K562 (cell line): Measurements from ENCODE around the gene TULP4. TPM values are rescaled to one million over a fixed set of nuclear protein-coding genes. Genes with fewer than 3 reads are reported as not detected.

Source experiments
- ATAC-seq: fragments of 200-7000 bp; cut with Tn5 transposase; 3 replicates; pipeline ENCODE4 v1.9.1; 2020; ENCODE audit warnings: moderate library complexity
- BruUV-seq: library from RNA; stranded (reverse); fragments of 400-500 nt; replicated peaks from 2 replicates; lab custom pipeline; 2021; lab: Mats Ljungman, UMichigan
- CTCF ChIA-PET: fragments of 300-600 bp; formaldehyde crosslinking; extraction: SDS; loops from one replicate; lab custom pipeline; 2021; ENCODE audit warnings: low intra/inter-chr PET ratio; lab: Yijun Ruan, JAX
- POLR2A ChIA-PET: fragments of 300-600, 350-650 bp; sonication (Branson Sonifier 250); formaldehyde crosslinking; extraction: SDS; loops from one replicate; lab custom pipeline; 2021; ENCODE audit warnings: antibody characterized with exemption, inconsistent platforms; lab: Yijun Ruan, JAX
- DNase-seq, 4 experiments: peaks; one replicate each; pipeline versions ENCODE4 v3.0.0 to v3.0.0-alpha.2; 2011 to 2018; ENCODE audit warnings: low spot score in 3 of 4, mixed read lengths in 3 of 4; ENCODE audit errors: extremely low read depth in 1 of 4
- FAIRE-seq: peaks from 2 replicates; lab custom pipeline; 2011; peaks lifted over from hg19 to GRCh38; lab: Jason Lieb, UNC
- H2AFZ ChIP-seq: 2 replicates; pipeline ENCODE4 v1.6.0; 2011; ENCODE audit warnings: low read depth, low read length, control low read depth, inconsistent platforms
- H3K27ac ChIP-seq: fragments of 200-600 bp; 3 replicates; pipeline ENCODE4 v1.8.0; 2011; ENCODE audit warnings: low read depth, mild to moderate bottlenecking, control low read depth, inconsistent platforms, low read length, moderate library complexity, mixed read lengths; ENCODE audit errors: extremely low read depth
- H3K27me3 ChIP-seq, 2 experiments: fragments of 300-600 bp in 1 of 2; 2 replicates in 1 of 2; 3 replicates in 1 of 2; pipeline versions ENCODE4 v1.6.0 to v1.8.0; 2011; ENCODE audit warnings: inconsistent platforms in 2 of 2, low read length in 2 of 2, mild to moderate bottlenecking in 1 of 2, mixed read lengths in 1 of 2, moderate library complexity in 1 of 2; ENCODE audit not compliant: control insufficient read depth in 2 of 2, insufficient read depth in 2 of 2
- H3K36me3 ChIP-seq: fragments of 300-600 bp; 3 replicates; pipeline ENCODE4 v1.8.0; 2011; ENCODE audit warnings: mild to moderate bottlenecking, low read length, inconsistent platforms; ENCODE audit not compliant: control insufficient read depth, insufficient read depth
- H3K4me1 ChIP-seq, 2 experiments: fragments of 200-600 bp in 1 of 2; replicated peaks in 1 of 2; 2 replicates in 1 of 2; 3 replicates in 1 of 2; pipeline versions ENCODE4 v1.5.1 to v1.8.0; 2011; ENCODE audit warnings: inconsistent platforms in 2 of 2, low read length in 2 of 2, mild to moderate bottlenecking in 1 of 2, mixed read lengths in 1 of 2, moderate library complexity in 1 of 2; ENCODE audit not compliant: control insufficient read depth in 2 of 2, insufficient read depth in 2 of 2
- H3K4me2 ChIP-seq: 2 replicates; pipeline ENCODE4 v1.6.1; 2011; ENCODE audit warnings: low read length, control low read depth, inconsistent platforms, mixed read lengths; ENCODE audit not compliant: insufficient read depth
- H3K4me3 ChIP-seq: fragments of 200-600 bp; sonication (generic), shearing (Covaris generic); 2 replicates; pipeline ENCODE4 v1.5.1; 2016; ENCODE audit warnings: control low read depth, inconsistent platforms
- H3K79me2 ChIP-seq: fragments of 200-600 bp; 3 replicates; pipeline ENCODE4 v1.8.0; 2011; ENCODE audit warnings: low read length, inconsistent platforms; ENCODE audit not compliant: control insufficient read depth, insufficient read depth
- H3K9ac ChIP-seq, 2 experiments: 2 replicates each; pipeline versions ENCODE4 v1.6.0 to v1.6.1; 2011; ENCODE audit warnings: low read depth in 2 of 2, low read length in 2 of 2, control low read depth in 1 of 2, inconsistent platforms in 1 of 2, mild to moderate bottlenecking in 1 of 2, mixed read lengths in 1 of 2; ENCODE audit not compliant: insufficient read depth in 1 of 2
- H3K9me1 ChIP-seq: one replicate; pipeline ENCODE4 v1.6.0; 2011; ENCODE audit warnings: inconsistent platforms, mild to moderate bottlenecking, low read length, moderate library complexity; ENCODE audit not compliant: control insufficient read depth, insufficient read depth
- H3K9me3 ChIP-seq: replicated peaks from 2 replicates; pipeline ENCODE4 v1.5.1; 2011; ENCODE audit warnings: low read depth, low read length, inconsistent platforms; ENCODE audit not compliant: control insufficient read depth, insufficient read depth
- H4K20me1 ChIP-seq: replicated peaks from 2 replicates; pipeline ENCODE4 v1.6.1; 2011; ENCODE audit warnings: low read length, inconsistent platforms, mixed read lengths; ENCODE audit not compliant: control insufficient read depth, insufficient read depth
- BACH1 ChIP-seq: fragments of 200-800 bp; sonication (Bioruptor generic); IDR thresholded peaks from 2 replicates; pipeline ENCODE4 v1.6.1; 2016; ENCODE audit warnings: missing genetic modification characterization, missing compliant biosample characterization
- KLF13 ChIP-seq: fragments of 450-650 bp; IDR thresholded peaks from 2 replicates; pipeline ENCODE4 v1.6.1; 2016; ENCODE audit warnings: missing genetic modification characterization, low read depth, mild to moderate bottlenecking, missing compliant biosample characterization, moderate library complexity, borderline replicate concordance
- SETDB1 ChIP-seq: IDR thresholded peaks from one replicate; pipeline ENCODE4 v1.6.1; 2012; ENCODE audit warnings: low read length, control low read depth, inconsistent platforms
- SP2 ChIP-seq: IDR thresholded peaks from 2 replicates; pipeline ENCODE4 v1.6.1; 2011; ENCODE audit warnings: mild to moderate bottlenecking, low read depth, low read length, moderate library complexity; ENCODE audit not compliant: poor library complexity, severe bottlenecking; ENCODE audit errors: extremely low read depth
- TGIF2 ChIP-seq: sonication (generic); formaldehyde crosslinking; IDR thresholded peaks from 2 replicates; pipeline ENCODE4 v1.8.1; 2022; ENCODE audit warnings: mild to moderate bottlenecking, missing genetic modification reagents, moderate library complexity
- U2AF1 ChIP-seq: fragments of 200-400 bp; formaldehyde crosslinking; optimal IDR thresholded peaks from 2 replicates; pipeline ENCODE3; 2017; ENCODE audit warnings: mild to moderate bottlenecking, low read depth, low read length, moderate library complexity
- ZSCAN29 ChIP-seq: fragments of 450-650 bp; IDR thresholded peaks from 2 replicates; pipeline ENCODE4 v1.6.1; 2017
- WGBS: fragments of 100-300 bp; shearing (Covaris generic); methylation state at CpG from one replicate; pipeline ENCODE4 v1.1.6; 2016; ENCODE audit warnings: low coverage, mixed read lengths; ENCODE audit not compliant: insufficient coverage; ENCODE audit errors: missing lambda C conversion rate; 5-methylcytosine and 5-hydroxymethylcytosine counted together
- in situ Hi-C: fragments of 300-500 bp; cut with MboI; formaldehyde crosslinking; loops from 4 replicates; pipeline ENCODE4 v1.15.0; 2018; ENCODE audit warnings: inconsistent platforms, mixed read lengths
- intact Hi-C: fragments of 100-400 bp; cut with micrococcal nuclease; formaldehyde crosslinking; loops from 2 replicates; pipeline ENCODE4 v1.14.2; 2022
- polyA plus RNA-seq, 8 experiments: library from polyadenylated mRNA; depleted of rRNA in 4 of 8; stranded (reverse) in 5 of 8; unstranded in 3 of 8; fragments of >200 nt; fragmentation: Nextera tagmentation in 2 of 8; fragmentation: Illumina TruSeq in 1 of 8; extraction: Ambion mirVana in 2 of 8; extraction: Trizol in 1 of 8; gene quantifications; 2 replicates each; pipeline versions ENCODE4 v1.2.1 to v1.2.3, GENCODE V29; 2011 to 2014; ENCODE audit warnings: inconsistent platforms in 1 of 8, missing spikeins in 1 of 8
- total RNA-seq, 7 experiments: library from RNA; depleted of rRNA in 6 of 7; stranded (reverse); fragments of >200 nt in 6 of 7; fragmentation: Illumina TruSeq in 2 of 7; extraction: Trizol in 2 of 7; gene quantifications; 2 replicates each; pipeline versions ENCODE4 v1.2.1 to v1.2.3, GENCODE V29; 2011 to 2021; ENCODE audit warnings: low replicate concordance in 1 of 7

TULP4 gene
- total and polyA plus RNA-seq, 9 of the 15 experiments (the other 6 are each of a cell fraction or from before 2014, with no cell fraction given): 1.2 to 50.4 (median 11.0) TPM

DNA sequence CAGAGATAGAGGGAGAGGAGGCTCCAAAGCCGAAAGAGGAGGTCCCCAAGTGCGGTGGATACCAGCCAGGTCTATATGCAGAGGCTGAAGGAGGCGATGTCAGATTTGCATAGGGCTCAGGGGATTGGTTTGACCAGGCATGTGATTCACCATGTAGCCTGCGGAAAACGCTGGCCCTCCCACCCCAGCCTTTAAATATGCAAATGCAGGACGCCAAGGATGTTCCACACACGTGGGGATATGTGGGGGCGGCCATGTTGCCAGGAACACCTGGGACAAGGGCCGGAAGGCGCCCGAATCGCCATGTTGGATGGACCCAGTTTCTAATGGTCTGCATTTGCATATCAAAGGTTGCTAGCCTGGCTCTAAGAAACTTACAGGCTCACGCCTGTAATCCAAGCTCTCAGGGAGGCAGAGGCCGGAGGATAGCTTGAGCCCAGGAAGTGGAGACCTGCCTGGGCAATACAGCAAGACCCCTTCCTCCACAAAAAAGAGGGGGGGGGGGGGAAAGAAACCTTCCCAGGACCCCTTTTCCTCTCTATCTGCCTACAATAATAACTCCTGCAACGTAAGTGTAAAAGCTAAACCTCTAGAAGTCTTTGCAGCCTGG lies 110.5 kb downstream of the TULP4 start:
- TF ChIP-seq SP2 (no peak), ZSCAN29 (no peak), SETDB1 (no peak), U2AF1 (no peak), TGIF2 (CRISPR knock-in tag) (no peak), KLF13 (tag) (no peak), BACH1 (tag) (no peak)
- Histone ChIP-seq H3K9me1 (no peaks in the 10 kb centered on the region), H3K9me3 (no peaks in the 10 kb centered on the region; the same call in 1 of the 2 replicates), H3K4me3 (no peak overlapping the region), H3K4me1 (no peaks in the 10 kb centered on the region), H3K9ac (no peak overlapping the region), H3K79me2 (no peaks in the 10 kb centered on the region), H3K4me2 (no peak overlapping the region), H4K20me1 (no peaks in the 10 kb centered on the region), H3K27ac (no peak overlapping the region), H3K36me3 (no peaks in the 10 kb centered on the region), H3K27me3 (no peaks in the 10 kb centered on the region), H2AFZ (no peak overlapping the region)
- intact Hi-C loops: no loop called here
- 86% methylated on average over 15 of the region's 15 CpGs for WGBS
- FAIRE-seq (no peak), DNase-seq (no peak), ATAC-seq (no peak)
- in situ Hi-C loops: no loop called here
- CTCF ChIA-PET: no interaction called here
- no TSS peak for BruUV-seq
- POLR2A ChIA-PET: no interaction called here
